ENCODE results near the gene ANGPTL2. TPM values are rescaled to one million over a fixed set of nuclear protein-coding genes. Genes with fewer than 3 reads are reported as not detected.

ANGPTL2 gene
- total RNA-seq, 1 experiment from 2014 or later, result 5.1 TPM

- Histone ChIP-seq H3K27me3 (ENCODE audit: insufficient read depth, low read length) (no peaks in the 10 kb centered on the region), H3K79me2 (ENCODE audit: insufficient read depth, low read length) (no peaks in the 10 kb centered on the region), H3K27ac (ENCODE audit: insufficient read length, low read depth, low read length) (no peak overlapping the region), H3K9me3 (ENCODE audit: control insufficient read depth, low read depth, low read length) (no peaks in the 10 kb centered on the region), H4K20me1 (ENCODE audit: control insufficient read depth, insufficient read depth, insufficient read length) (no peaks in the 10 kb centered on the region), H3K9ac (ENCODE audit: extremely low read depth, insufficient read length, low read length) (no peak overlapping the region), H3K4me1 (ENCODE audit: insufficient read depth, low read length) (peaks cover 4% of the 10 kb centered on the region; the same call in 1 of the 2 replicates), H2AK5ac (ENCODE audit: insufficient read length, low read length) (no peak overlapping the region), H2BK5ac (ENCODE audit: insufficient read length, low read length) (no peak overlapping the region), H3T11ph (ENCODE audit: low read length) (no peak overlapping the region), H3K23me2 (ENCODE audit: insufficient read length, low read depth, low read length, poor library complexity, severe bottlenecking) (no peaks in the 10 kb centered on the region), H4K8ac (replicated peaks; ENCODE audit: insufficient read length, low read depth, low read length) (no peak overlapping the region), H2BK15ac (ENCODE audit: low read depth, low read length) (no peak overlapping the region), H2BK20ac (ENCODE audit: low read depth, low read length, poor library complexity, severe bottlenecking) (no peak overlapping the region), H3K4me2 (ENCODE audit: insufficient read depth, insufficient read length, low read length) (no peak overlapping the region), H3K14ac (ENCODE audit: insufficient read depth, low read length) (no peak overlapping the region), H2AFZ (ENCODE audit: low read length) (no peak overlapping the region), H4K5ac (ENCODE audit: insufficient read length, low read depth, low read length) (no peak overlapping the region), H3K56ac (ENCODE audit: insufficient read length, low read depth, low read length) (no peak overlapping the region), H3K18ac (ENCODE audit: insufficient read length, low read depth, low read length) (no peak overlapping the region), H3K23ac (ENCODE audit: insufficient read length, low read depth, low read length) (no peak overlapping the region), H2BK12ac (ENCODE audit: insufficient read length, low read depth, low read length) (no peak overlapping the region), H4K91ac (ENCODE audit: insufficient read length, low read depth, low read length) (no peak overlapping the region), H2BK120ac (ENCODE audit: low read depth, low read length, poor library complexity, severe bottlenecking) (no peak overlapping the region), H3K79me1 (ENCODE audit: insufficient read depth, low read depth, low read length, poor library complexity, severe bottlenecking) (no peaks in the 10 kb centered on the region), H3K4ac (ENCODE audit: low read depth, low read length) (no peak overlapping the region)
- peaks cover 10% of the 10 kb centered on the region in 2 experiments for H3K4me1 Mint-ChIP-seq
- no CpG with 5 or more reads among the region's 7 CpGs for WGBS (ENCODE audit: extremely low coverage, insufficient read length, low lambda C conversion rate)
- no peaks in the 10 kb centered on the region for H3K9me3 Mint-ChIP-seq
- no peak overlapping the region for H3K4me3 Mint-ChIP-seq
- H3K36me3 Mint-ChIP-seq (ENCODE audit: insufficient read depth in 1 of 3, low read depth in 3 of 3), result no peaks in the 10 kb centered on the region; a peak in 1 of 7 replicates
- DNase-seq, result no peak
- no peak for TF ChIP-seq CTCF (conservative IDR thresholded peaks at IDR 0.05)
- no peak overlapping the region for H3K27ac Mint-ChIP-seq
- H3K27me3 Mint-ChIP-seq (ENCODE audit: low read depth), result no peaks in the 10 kb centered on the region; the same call in 1 of the 2 replicates
These were observed 26.6 kb upstream of the ANGPTL2 start for GRCh38 chr9:127149010-127149409.
